GM19467 (cell line): Measurements from ENCODE around the gene CENPS.
"Not testable (repeated sequence)": the region's sequence is repeated elsewhere in the genome, so short reads cannot be mapped to it uniquely, and the experiment has no call there.

Source experiments
- ATAC-seq: cut with Tn5 transposase; IDR thresholded peaks from one replicate; pipeline ENCODE4 v1.9.1; 2021; ENCODE audit warnings: mild to moderate bottlenecking, moderate library complexity; ENCODE audit not compliant: unreplicated experiment

Gene CENPS

GRCh38 chr1:10418741-10419140 is 11.5 kb upstream of the CENPS start:
- not testable (repeated sequence) for ATAC-seq

GRCh38 chr1:10419351-10419750 is 10.9 kb upstream of the CENPS start:
- ATAC-seq: no peak

- ATAC-seq: no peak
These were observed 8.6 kb upstream of the CENPS start for GRCh38 chr1:10421637-10422036.

- no peak for ATAC-seq
These were observed 6.2 kb upstream of the CENPS start for GRCh38 chr1:10424034-10424433.

GRCh38 chr1:10424651-10425050 is 5.6 kb upstream of the CENPS start:
- ATAC-seq: no peak

- not testable (repeated sequence) for ATAC-seq
These were observed 4.3 kb upstream of the CENPS start for GRCh38 chr1:10425826-10426534.

GRCh38 chr1:10426535-10426848 is 3.7 kb upstream of the CENPS start:
- ATAC-seq: not testable (repeated sequence)

GRCh38 chr1:10428984-10429383 is 1.2 kb upstream of the CENPS start:
- ATAC-seq: no peak

GRCh38 chr1:10429868-10430215 is 391 bp upstream of the CENPS start:
- peak; percentile 4 for ATAC-seq

GRCh38 chr1:10431070-10431730 is 967 bp downstream of the CENPS start:
- no peak for ATAC-seq

GRCh38 chr1:10432910-10433700 is 2.9 kb downstream of the CENPS start:
- ATAC-seq: no peak

GRCh38 chr1:10433790-10434189 is 3.6 kb downstream of the CENPS start:
- ATAC-seq: no peak

GRCh38 chr1:10434590-10434989 is 4.4 kb downstream of the CENPS start:
- no peak for ATAC-seq

GRCh38 chr1:10437052-10437451 is 6.8 kb downstream of the CENPS start:
- ATAC-seq: no peak

GRCh38 chr1:10438677-10439163 is 8.5 kb downstream of the CENPS start:
- no peak for ATAC-seq

- ATAC-seq: no peak
These were observed 10.1 kb downstream of the CENPS start for GRCh38 chr1:10440305-10440704.

GRCh38 chr1:10440794-10441193 is 10.6 kb downstream of the CENPS start:
- ATAC-seq: no peak

GRCh38 chr1:10444248-10444647 is 14.0 kb downstream of the CENPS start:
- ATAC-seq: no peak

GRCh38 chr1:10444795-10445397 is 14.7 kb downstream of the CENPS start:
- ATAC-seq: no peak

- ATAC-seq: no peak
These were observed 16.7 kb downstream of the CENPS start for GRCh38 chr1:10446790-10447422.

GRCh38 chr1:10449751-10450150 is 19.5 kb downstream of the CENPS start, which contains the start of gene CORT:
Gene CORT, plus strand, starts transcription at chr1:10450031. Its CDS starts 193 bp downstream, at chr1:10450224.
- no peak for ATAC-seq
